MV-4-11 (cell line): ENCODE measurements around the gene JAKMIP2.
"Not testable (repeated sequence)": the region's sequence is repeated elsewhere in the genome, so short reads cannot be mapped to it uniquely, and the experiment has no call there.

Experiments used
- DNase-seq: peaks from one replicate; lab custom pipeline; 2025; lab: John Stamatoyannopoulos, UW

JAKMIP2 gene

GRCh38 chr5:147782110-147783028, at the start of gene JAKMIP2:
JAKMIP2 (minus strand) TSS chr5:147782728; CDS start chr5:147671806, 110,922 bp downstream.
- DNase-seq: peak; percentile 50

GRCh38 chr5:147831465-147831864, 48.9 kb upstream of the JAKMIP2 start, which contains the start of gene SPINK1:
SPINK1 (minus strand) TSS chr5:147831671; CDS start chr5:147831577, 94 bp downstream.
- no peak for DNase-seq

DNA sequence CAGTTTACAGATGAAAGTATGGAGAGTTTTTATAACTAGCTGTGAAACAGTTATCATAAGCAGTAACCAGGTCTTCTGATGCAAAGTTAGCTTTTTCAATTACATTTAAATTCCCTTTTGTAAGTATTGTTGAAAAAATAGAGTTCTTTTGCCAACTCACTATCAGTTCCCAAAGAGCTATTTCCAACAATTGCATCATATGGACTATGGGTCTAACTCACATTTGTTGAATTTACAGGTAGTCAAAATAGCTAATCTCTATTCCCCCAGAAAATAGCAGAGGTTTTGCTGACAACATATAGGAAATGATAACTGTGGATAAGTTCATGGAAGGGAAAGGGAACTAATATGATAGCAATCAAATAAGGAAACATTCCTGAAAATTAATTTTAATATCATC, 47.5 kb upstream of the JAKMIP2 start:
- no peak for DNase-seq

DNA sequence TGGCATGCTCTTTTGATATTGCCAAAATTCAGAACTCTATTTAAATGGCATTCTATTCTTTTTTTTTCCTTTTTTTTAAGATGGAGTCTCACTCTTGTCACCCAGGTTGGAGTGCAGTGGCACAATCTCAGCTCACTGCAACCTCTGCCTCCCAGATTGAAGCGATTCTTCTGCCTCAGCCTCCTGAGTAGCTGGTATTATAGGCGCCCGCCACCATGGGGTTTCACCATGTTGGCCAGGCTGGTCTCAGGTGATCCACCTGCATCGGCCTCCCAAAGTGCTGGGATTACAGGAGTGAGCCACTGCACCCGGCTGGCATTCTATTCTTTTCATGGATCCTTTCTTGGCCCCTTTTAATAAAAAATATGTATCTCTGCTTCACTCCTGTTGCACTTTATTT, 44.5 kb upstream of the JAKMIP2 start:
- not testable (repeated sequence) for DNase-seq

GRCh38 chr5:147826361-147826760, 43.8 kb upstream of the JAKMIP2 start:
- no peak for DNase-seq

GRCh38 chr5:147822686-147823491, 40.4 kb upstream of the JAKMIP2 start:
- peak; percentile 60 for DNase-seq

DNA sequence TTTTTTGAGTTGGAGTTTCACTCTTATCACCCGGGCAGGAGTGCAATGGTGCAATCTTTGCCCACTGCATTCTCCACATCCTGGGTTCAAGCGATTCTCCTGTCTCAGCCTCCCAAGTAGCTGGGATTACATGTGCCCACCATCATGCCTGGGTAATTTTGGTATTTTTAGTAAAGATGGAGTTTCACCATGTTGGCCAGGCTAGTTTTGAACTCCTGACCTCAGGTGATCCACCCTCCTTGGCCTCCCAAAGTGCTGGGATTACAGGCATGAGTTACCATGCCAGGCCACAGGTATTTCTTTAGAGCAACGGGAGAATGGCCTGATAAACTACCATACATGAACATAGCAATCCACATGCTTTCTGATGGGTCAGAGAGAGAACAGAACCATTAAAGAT, 39.7 kb upstream of the JAKMIP2 start:
- DNase-seq: not testable (repeated sequence)

GRCh38 chr5:147821766-147822165, 39.2 kb upstream of the JAKMIP2 start:
- peak; percentile 8 for DNase-seq

DNA sequence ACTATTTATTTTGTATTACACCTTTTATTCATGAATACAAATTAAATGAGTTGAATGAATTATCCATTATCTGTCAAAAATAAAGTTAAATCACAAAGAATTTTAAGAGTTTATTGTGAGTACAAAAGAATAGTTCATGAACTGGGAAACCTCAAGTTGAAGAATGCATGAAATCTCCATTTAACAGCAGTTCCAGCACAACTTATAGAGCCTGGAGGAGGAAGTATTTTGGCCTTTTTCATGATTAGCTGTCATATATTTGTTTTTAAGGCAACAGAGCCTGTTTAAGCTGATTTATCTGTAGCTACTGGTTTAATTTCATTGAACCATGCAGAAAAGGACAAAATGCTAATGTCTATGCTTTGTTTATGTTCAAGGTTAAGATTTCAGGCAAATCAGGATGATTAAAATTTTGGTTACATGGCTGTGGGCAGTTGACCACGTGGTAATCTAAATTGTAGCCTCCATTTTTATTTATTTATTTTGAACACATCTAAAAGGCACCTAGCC, 36.8 kb upstream of the JAKMIP2 start:
- no peak for DNase-seq

GRCh38 chr5:147818290-147818689, 35.8 kb upstream of the JAKMIP2 start:
- peak; percentile 55 for DNase-seq

DNA sequence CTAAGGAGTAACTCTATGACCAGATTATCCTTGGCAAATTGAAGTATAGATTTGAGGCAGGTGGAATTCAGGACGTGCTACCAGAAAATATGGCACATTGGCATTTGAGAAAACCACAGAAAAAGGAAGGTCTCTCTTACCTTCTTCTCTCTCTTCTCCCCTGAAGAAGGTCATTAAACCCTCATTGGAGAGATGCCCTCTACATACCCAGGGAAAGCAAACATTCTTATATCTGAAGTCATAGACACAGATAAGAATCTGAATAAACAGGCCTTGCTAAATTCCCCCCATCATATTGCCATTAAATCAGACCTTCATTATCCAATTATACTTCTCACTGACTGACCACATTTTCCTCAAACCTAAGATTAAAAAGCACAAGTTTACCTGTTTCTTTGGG, 31.2 kb upstream of the JAKMIP2 start:
- no peak for DNase-seq

DNA sequence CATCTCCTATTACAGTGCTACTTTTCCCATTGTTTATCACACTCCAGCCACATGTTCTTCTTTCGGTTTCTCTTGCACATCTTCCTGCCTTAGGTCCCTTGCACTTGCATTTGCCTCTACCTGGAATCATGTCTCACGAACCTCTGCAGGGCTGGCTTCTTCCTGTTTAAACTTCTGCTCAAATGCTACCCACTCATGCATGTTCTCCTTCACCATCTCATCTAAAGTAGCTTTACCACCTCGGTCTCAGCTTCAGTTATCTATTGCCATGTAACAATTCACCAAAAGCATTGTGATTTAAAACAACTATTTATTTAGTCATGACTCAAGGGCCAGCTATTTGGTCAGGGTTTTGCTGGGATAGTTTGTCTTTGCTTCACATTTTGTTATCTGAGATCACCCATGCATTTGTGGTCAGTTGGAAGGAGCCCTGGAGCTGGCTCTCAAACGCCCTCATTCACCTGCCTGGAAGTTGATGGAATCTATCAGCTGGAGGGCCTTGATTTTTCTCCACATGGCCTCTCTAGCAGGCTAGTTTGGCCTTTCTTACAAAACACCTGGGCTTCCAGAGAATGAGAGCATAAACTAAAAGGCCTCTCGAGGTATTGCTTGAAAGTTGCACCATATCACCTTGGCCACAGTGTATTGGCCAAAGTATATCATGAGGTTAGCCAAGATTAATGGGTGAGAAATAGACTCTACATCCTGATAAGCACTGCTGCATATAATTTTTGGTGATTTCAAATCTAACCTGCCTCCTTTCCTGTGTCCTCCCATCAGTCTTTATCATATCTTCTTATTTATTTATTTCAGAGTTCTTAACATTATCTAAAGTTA, 27.5 kb upstream of the JAKMIP2 start:
- DNase-seq: no peak

- peak; percentile 99 for DNase-seq
These were observed 22.5 kb upstream of the JAKMIP2 start for GRCh38 chr5:147805030-147805454.

- no peak for DNase-seq
These were observed 21.8 kb upstream of the JAKMIP2 start for GRCh38 chr5:147804334-147804733.

GRCh38 chr5:147803926-147804325, 21.4 kb upstream of the JAKMIP2 start:
- DNase-seq: no peak

DNA sequence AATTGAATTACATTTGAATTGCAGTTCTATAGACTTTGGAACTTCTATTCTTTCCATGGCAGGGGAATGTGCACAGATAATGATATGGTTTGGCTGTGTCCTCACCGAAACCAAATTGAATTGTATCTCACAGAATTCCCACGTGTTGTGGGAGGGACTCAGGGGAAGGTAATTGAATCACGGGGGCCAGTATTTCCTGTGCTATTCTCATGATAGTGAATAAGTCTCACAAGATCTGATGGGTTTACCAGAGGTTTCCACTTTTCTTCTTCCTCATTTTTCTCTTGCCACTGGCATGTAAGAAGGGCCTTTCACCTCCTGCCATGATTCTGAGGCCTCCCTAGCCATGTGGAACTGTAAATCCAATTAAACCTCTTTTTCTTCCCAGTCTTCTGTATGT, 20.6 kb upstream of the JAKMIP2 start:
- peak; percentile 59 for DNase-seq

DNA sequence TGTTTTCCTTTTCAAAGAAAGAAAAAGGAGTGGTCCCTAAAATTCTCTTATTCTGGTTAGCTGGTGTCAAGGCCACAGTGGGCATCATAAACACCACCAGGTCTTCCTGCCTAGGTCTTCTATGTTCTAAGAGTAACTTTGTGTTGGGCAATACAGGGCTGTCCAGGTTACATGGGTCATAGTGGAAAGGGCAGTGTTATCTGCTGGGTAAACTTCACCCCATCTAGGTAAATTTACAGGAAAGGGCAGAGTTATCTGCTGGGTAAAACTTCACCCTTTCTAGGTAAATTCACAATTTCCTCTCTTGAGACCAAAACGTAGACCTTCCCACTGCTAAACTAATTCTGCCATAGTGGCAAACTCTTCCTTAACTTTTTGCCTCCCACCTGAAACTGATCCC, 18.9 kb upstream of the JAKMIP2 start:
- no peak for DNase-seq

DNA sequence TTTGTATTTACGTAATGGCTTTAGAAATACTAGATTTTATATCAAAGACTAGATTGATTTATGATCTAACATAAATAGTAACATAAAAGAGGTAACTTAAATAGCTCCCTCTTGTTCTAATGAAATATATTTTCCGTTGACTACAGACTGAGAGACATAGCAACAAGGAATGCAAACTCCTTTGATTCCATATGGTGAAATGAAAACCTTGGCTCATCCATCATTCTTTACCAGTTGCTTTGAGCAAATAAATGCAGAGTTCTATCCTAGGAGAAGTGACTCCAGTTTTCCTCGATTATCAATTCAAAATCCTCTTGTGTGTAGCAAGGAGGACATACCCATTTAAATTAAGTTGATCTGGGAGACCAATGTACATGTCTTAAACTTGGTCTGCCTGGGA, 18.0 kb upstream of the JAKMIP2 start:
- no peak for DNase-seq

- no peak for DNase-seq
These were observed 14.2 kb upstream of the JAKMIP2 start for GRCh38 chr5:147796556-147797308.

DNA sequence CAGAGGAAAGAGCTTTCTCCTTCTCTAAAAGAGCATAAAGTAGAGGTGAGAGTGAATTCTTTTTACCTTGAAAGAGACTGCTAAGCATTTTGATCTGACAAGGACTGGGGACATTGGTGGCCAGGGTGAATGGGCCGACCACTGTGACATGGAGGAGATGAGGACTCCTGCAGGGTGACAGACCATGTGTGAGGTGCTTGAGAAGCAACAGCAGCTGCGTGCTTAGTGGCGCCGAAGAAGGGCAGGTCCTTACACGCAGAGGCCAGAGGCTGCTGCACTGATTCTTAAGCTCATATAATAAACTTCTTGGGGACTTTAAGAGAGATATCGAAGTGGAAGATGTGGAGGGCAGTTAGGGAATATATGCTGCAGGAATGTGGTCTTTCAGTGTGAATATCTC, 8.7 kb upstream of the JAKMIP2 start:
- no peak for DNase-seq

DNA sequence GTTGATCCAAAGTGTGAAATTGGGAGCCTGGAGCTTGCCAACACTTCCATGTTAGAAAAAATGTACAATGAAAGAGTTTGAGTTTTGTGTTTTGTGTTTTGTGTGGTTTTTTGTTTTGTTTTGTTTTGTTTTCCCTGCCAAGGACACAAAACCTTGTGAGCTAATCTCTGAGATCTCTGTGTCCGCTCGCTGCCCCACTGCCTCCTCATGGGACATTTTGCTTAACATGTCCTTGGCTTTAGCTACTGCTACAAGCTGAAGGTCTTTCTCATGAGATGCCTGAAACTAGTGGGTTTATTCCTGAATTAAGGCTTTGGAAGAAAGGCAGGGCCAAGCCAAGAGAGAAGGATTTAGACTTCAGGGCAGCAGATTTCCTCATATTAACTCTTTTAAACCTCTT, 7.3 kb upstream of the JAKMIP2 start:
- DNase-seq: no peak
